NCI-H524 (cell line): ENCODE results near the gene NCAPH2.

Experiments used
- DNase-seq, 2 experiments: peaks; one replicate each; lab custom pipeline; 2025; lab: John Stamatoyannopoulos, UW

NCAPH2 gene

DNA sequence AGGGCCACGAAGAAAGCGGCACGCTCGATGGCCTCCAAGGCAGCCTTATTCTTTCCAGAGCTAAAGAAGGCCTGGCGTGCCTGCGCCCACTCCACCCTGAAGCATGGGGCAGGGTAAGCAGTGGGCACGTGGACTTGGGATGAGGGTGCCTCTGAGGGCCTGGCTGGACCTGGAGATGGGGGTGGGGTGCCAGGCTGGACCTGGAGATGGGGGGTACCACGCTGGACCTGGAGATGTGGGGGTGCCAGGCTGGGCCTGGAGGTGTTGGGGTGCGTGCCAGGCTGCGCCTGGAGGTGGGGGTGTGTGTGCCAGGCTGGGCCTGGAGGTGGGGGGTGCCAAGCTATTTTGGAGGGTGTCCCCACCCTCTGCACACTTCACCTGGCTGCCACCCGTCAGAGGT lies 64.9 kb downstream of the NCAPH2 start:
- DNase-seq, result no peak

DNA sequence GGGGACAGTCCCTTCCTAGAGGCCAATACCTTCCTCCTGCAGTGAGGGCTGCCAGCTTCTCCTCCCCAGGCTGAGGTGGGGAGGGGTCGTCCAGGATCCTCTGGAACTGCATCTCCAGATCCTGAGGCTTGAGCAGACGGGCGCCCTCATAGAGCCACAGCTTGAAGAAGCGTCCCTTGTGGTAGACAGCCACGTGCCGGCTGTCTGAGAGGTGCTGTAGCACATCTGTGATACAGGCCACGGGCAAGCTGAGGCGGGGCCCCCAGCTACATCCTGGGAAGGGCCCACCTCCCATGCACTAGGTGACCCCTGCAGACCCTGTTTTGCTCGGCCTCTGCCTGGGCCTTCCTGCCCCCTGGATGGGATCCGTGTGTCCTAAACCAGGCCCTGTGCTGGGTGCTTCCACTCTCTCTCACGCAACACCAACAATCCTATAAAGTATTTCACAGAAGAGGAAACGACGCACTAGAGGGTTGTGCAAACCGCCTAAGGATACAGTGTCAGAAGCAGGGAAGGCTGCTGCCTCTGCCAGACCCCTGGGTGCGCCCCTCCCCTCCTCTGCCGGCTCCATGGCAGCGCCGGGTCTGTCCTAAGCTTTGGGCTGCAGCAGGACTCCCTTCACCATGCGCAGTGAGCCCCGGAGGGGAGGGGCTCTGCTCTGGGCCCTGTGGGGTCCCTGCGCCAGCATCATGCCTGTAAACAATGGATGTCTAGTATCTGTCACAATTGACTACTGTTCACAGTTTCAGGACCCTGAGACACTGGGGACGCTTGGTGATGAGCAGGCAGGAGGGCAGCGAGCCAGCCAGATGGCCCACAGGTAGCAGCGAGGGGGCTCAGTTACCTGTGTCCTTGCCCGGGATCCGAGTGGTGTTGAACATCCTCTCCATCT lies 65.7 kb downstream of the NCAPH2 start:
- DNase-seq, result no peak

DNA sequence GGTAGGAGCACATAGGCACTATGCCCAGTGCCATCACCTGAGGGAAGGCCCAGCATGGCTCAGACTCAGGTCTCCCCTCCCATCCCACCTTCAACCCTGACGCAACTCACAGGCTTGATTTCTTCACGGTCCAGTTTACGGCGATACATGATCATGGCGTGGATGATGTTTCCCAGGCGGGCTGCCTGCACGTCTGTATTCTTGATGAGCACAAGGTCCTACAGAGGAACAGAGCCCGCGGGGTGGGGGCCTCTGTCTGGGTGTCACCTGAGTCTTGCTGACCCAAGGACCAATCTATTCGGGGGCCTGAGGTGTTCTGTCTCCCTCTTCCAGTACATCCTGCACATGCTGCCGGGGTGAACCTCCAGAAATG lies 66.3 kb downstream of the NCAPH2 start:
- DNase-seq, result no peak
